Measurements from ENCODE around the gene PDSS2.

The PDSS2 gene

DNA sequence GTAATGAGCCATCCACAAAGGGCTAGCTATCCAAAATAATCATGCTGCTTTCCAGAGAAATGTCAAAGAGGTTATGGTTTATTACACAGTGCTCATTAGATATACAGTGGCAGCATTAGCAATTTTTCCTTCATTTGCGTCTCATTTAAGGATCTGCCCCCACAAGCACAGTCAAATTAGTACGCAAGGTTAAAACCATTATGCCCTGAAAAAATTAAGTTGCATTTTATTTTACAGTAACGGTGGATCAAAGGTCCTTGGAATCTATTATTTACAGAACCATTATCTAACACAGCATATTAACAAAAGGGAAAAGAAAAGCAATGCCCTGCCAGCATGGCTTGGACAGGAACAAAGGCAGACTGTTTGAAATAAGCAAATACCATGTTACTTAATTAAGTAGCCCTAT lies 144.8 kb downstream of the PDSS2 start:
- no peak for TF ChIP-seq GATA3 (IDR thresholded peaks at IDR 0.05; ENCODE audit: low read depth, low read length)
- TF ChIP-seq GATA2 (IDR thresholded peaks at IDR 0.05; ENCODE audit: low read depth, low read length) = no peak

- TF ChIP-seq GATA3 (IDR thresholded peaks at IDR 0.05; ENCODE audit: low read depth, low read length) = no peak
- TF ChIP-seq GATA2 (IDR thresholded peaks at IDR 0.05; ENCODE audit: low read depth, low read length) = no peak
These were observed 145.6 kb downstream of the PDSS2 start for GRCh38 chr6:107313776-107314175.

- TF ChIP-seq GATA3 (IDR thresholded peaks at IDR 0.05; ENCODE audit: low read depth, low read length) = no peak
- TF ChIP-seq GATA2 (IDR thresholded peaks at IDR 0.05; ENCODE audit: low read depth, low read length) = no peak
These were observed 149.0 kb downstream of the PDSS2 start for GRCh38 chr6:107310362-107310761.

- TF ChIP-seq GATA3 (IDR thresholded peaks at IDR 0.05; ENCODE audit: low read depth, low read length) = no peak
- TF ChIP-seq GATA2 (IDR thresholded peaks at IDR 0.05; ENCODE audit: low read depth, low read length) = no peak
These were observed 150.7 kb downstream of the PDSS2 start for GRCh38 chr6:107308677-107309076.

DNA sequence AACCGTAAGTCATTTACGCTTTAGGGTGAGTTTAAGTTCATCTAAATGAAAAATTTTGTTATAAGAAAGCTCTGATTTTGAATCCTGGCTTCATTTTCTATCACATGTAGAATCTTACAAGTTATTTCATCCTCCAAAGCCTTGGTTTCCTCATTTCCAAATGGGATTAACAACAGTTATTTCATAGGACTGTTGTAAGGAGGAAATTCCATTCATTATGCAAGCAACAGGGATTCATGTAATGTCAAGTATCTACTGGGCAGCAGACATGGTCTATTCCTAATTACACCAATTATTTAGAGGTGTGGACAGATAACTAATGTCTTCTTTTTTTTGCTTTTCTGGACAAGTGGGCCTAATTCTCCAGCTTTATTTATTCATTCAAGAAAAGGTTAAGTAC lies 154.0 kb downstream of the PDSS2 start:
- TF ChIP-seq GATA3 (IDR thresholded peaks at IDR 0.05; ENCODE audit: low read depth, low read length) (no peak), GATA2 (IDR thresholded peaks at IDR 0.05; ENCODE audit: low read depth, low read length) (no peak)

- TF ChIP-seq GATA3 (IDR thresholded peaks at IDR 0.05; ENCODE audit: low read depth, low read length) (no peak), GATA2 (IDR thresholded peaks at IDR 0.05; ENCODE audit: low read depth, low read length) (no peak)
These were observed 154.8 kb downstream of the PDSS2 start for GRCh38 chr6:107304421-107305025.

DNA sequence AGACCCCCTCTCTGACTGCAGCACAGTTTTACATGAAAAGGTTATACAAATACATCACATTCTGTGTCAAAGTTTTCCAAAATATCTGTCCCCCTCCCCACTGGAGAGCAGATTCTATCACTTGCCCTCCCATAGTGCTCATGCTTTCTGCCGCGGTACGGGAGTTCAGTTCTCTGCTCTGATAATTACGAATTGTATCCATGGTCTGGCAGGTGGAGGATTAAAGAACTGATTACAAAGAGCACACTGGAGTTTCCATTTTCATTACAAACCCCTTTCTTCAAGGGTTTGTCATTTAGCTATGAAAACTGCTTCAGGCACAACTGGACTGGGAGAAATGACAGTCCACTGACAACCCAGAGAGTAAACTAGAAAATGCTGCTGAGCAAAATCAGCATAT lies 166.0 kb downstream of the PDSS2 start:
- TF ChIP-seq GATA3 (IDR thresholded peaks at IDR 0.05; ENCODE audit: low read depth, low read length) (no peak), GATA2 (IDR thresholded peaks at IDR 0.05; ENCODE audit: low read depth, low read length) (no peak)

- TF ChIP-seq GATA3 (IDR thresholded peaks at IDR 0.05; ENCODE audit: low read depth, low read length) = peak; percentile 69
- TF ChIP-seq GATA2 (IDR thresholded peaks at IDR 0.05; ENCODE audit: low read depth, low read length) = peak; percentile 91
These were observed 166.6 kb downstream of the PDSS2 start for GRCh38 chr6:107292715-107293271.

DNA sequence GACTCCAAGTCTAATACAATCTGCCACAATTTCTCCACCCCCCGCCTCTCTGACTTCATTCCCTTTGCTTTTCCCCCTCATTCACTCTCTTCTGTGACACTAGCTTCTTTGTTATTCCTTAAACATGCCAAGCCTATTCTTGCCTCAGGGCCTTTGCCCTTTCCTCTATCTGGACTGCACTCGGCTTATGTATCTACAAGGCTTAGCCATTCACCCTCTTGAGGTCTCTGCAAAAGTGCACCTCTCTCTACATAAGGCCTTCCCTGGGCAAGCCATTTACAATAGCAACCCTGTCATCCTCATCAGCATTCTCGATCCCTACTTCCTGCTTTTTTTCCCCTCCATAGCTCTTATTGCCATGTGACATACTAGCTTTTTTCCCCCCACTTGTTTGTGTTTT lies 168.9 kb downstream of the PDSS2 start:
- TF ChIP-seq GATA2 (IDR thresholded peaks at IDR 0.05; ENCODE audit: low read depth, low read length) (no peak), GATA3 (IDR thresholded peaks at IDR 0.05; ENCODE audit: low read depth, low read length) (no peak)

DNA sequence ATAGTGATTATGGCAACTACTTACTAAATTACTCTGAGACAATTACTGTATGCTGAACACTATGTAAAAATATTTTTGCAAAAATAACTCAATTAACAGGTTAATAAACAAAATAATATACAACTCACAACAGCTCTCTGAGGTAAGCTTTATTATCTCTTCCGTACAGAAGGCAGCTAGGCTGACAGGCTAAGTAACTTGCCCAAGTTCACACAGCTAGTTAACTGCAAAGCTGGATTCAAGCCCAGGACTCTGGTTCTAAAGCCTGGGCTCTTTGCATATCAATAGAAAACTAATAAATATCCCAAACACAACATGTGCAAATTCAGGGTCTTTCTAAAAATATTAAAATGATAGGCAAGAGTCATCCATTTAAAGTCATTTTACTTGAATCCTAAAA lies 174.6 kb downstream of the PDSS2 start:
- no peak for TF ChIP-seq GATA2 (IDR thresholded peaks at IDR 0.05; ENCODE audit: low read depth, low read length)
- TF ChIP-seq GATA3 (IDR thresholded peaks at IDR 0.05; ENCODE audit: low read depth, low read length) = no peak

DNA sequence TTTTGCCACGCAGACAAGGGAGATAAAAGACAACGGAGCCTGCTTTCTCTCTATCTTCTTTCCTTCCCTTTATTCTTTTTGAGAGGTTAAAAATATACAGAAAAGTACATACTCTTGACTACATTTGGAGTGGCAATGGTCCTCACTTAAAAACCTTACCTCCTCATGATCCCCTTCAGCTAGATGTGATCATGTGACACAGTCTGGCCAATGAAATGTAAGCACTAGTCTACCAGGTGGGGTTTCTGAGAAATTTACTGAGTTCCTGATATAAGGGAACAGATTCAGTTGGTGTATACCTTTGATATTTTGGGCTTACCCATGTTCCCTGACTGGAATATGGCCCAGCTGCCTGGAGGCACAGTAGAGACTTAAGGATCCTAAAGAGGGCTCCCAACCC lies 178.6 kb downstream of the PDSS2 start:
- TF ChIP-seq GATA2 (IDR thresholded peaks at IDR 0.05; ENCODE audit: low read depth, low read length) (no peak), GATA3 (IDR thresholded peaks at IDR 0.05; ENCODE audit: low read depth, low read length) (no peak)

- TF ChIP-seq GATA3 (IDR thresholded peaks at IDR 0.05; ENCODE audit: low read depth, low read length) (no peak), GATA2 (IDR thresholded peaks at IDR 0.05; ENCODE audit: low read depth, low read length) (no peak)
These were observed 184.0 kb downstream of the PDSS2 start for GRCh38 chr6:107275330-107275865.

DNA sequence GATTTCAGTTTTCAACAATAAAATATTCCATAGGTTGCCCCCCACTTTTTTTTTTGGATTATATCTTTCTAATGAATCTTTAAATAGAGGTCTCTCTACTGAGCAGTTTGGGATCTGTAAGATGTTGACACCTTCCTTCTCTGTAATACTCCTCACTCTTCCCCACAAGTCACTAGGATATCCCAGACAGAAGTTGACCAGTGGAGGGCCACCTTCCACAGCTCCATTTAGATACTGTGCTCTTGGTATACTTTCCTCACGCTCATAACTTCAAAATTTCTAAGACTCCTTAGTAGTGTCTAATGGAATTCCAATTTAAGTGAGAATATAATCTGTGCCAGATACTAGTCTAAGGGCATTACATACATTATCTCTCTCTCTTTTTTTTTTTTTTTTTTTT lies 185.1 kb downstream of the PDSS2 start:
- TF ChIP-seq GATA3 (IDR thresholded peaks at IDR 0.05; ENCODE audit: low read depth, low read length) = no peak
- no peak for TF ChIP-seq GATA2 (IDR thresholded peaks at IDR 0.05; ENCODE audit: low read depth, low read length)

DNA sequence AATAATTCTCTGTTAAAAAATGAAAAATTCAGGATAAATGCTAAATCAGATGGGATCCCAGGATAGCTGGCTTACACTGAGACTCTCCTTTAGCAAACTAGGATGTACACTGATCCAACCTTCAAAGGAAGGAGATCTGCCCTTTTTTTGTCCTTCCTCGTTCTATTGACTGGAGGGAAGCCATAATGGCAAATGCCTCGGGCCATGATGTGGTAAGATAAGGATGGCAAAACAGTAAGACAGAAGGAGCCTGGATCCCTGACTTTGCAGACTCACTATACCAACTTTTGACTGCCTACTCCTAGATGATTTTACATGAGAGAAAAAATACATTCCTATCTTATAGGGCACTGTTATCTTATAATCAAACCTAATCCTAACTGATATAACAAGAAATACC lies 187.1 kb downstream of the PDSS2 start:
- TF ChIP-seq GATA2 (IDR thresholded peaks at IDR 0.05; ENCODE audit: low read depth, low read length) = no peak
- TF ChIP-seq GATA3 (IDR thresholded peaks at IDR 0.05; ENCODE audit: low read depth, low read length) = no peak

GRCh38 chr6:107271208-107271790 lies 188.1 kb downstream of the PDSS2 start:
- no peak for TF ChIP-seq GATA3 (IDR thresholded peaks at IDR 0.05; ENCODE audit: low read depth, low read length)
- TF ChIP-seq GATA2 (IDR thresholded peaks at IDR 0.05; ENCODE audit: low read depth, low read length) = no peak
